Gastrocnemius medialis (tissue), 4 donors: ENCODE measurements around the gene RNF144A. TPM values are rescaled to one million over a fixed set of nuclear protein-coding genes. Genes with fewer than 3 reads are reported as not detected.

ENCODE experiments used
- ATAC-seq, 2 donors: fragments of 150-250 bp; one replicate each; pipeline ENCODE4 v1.9.1; 2016
- DNase-seq, 2 donors: peaks; one replicate each; pipeline ENCODE4 v3.0.0-alpha.2; 2019
- H3K27ac ChIP-seq, 4 donors: fragments of 200-600 bp; sonication (generic); 1 replicate in 1 of 4; 2 replicates in 3 of 4; pipeline ENCODE4 v1.5.1; 2016 to 2018; ENCODE audit warnings: mild to moderate bottlenecking in 2 of 4, moderate library complexity in 1 of 4
- H3K27me3 ChIP-seq, 3 donors: fragments of 200-600 bp; sonication (generic) in 2 of 3; 1 replicate in 1 of 3; 2 replicates in 2 of 3; pipeline versions ENCODE4 v1.5.1 to v1.6.0; 2016 to 2019; ENCODE audit warnings: mild to moderate bottlenecking in 1 of 3, moderate library complexity in 1 of 3
- H3K36me3 ChIP-seq, 2 donors: fragments of 200-600 bp; sonication (generic) in 1 of 2; one replicate each; pipeline ENCODE4 v1.5.1; 2017 to 2018
- H3K4me1 ChIP-seq, 2 donors: fragments of 200-600 bp; sonication (generic) in 1 of 2; one replicate each; pipeline ENCODE4 v1.5.1; 2016 to 2017; ENCODE audit warnings: mild to moderate bottlenecking in 2 of 2
- H3K4me3 ChIP-seq, 4 donors: fragments of 200-600 bp; sonication (generic) in 3 of 4; 1 replicate in 1 of 4; 2 replicates in 3 of 4; pipeline ENCODE4 v1.5.1; 2016 to 2019; ENCODE audit warnings: mild to moderate bottlenecking in 2 of 4
- H3K9me3 ChIP-seq, 3 donors: fragments of 200-600 bp; sonication (generic) in 2 of 3; 1 replicate in 1 of 3; 2 replicates in 2 of 3; pipeline ENCODE4 v1.5.1; 2016 to 2019
- POLR2A ChIP-seq, 2 donors: fragments of 450-650 bp; IDR thresholded peaks; one replicate each; pipeline ENCODE4 v1.6.1; 2017; ENCODE audit warnings: antibody characterized with exemption in 2 of 2, mild to moderate bottlenecking in 2 of 2, moderate library complexity in 2 of 2
- in situ Hi-C, 4 donors: fragments of 200-750 bp; cut with MboI; loops; one replicate each; pipeline versions ENCODE4 v1.15.0 to v1.8.0; 2017; ENCODE audit warnings: low sequenced_read_pairs in 4 of 4
- intact Hi-C: fragments of 100-400 bp; cut with DNase I; formaldehyde crosslinking; loops from one replicate; pipeline ENCODE4 v1.15.1; 2023; ENCODE audit warnings: low total_unique reads
- total RNA-seq, 4 donors: library from RNA; depleted of rRNA; stranded (reverse); fragments of >200 nt; gene quantifications; one replicate each; pipeline versions ENCODE4 v1.1.0 to v1.2.3, GENCODE V29; 2016
- TF ChIP-seq, protein P1 (sequence below), 5 experiments: fragments of 450-650 bp in 3 of 5; fragments of 200-600 bp in 2 of 5; sonication (generic) in 2 of 5; IDR thresholded peaks in 4 of 5; conservative IDR thresholded peaks in 1 of 5; 1 replicate in 4 of 5; 2 replicates in 1 of 5; pipeline ENCODE4 v1.5.1; 2016 to 2019; ENCODE audit warnings: antibody characterized with exemption in 5 of 5, mild to moderate bottlenecking in 3 of 5, moderate library complexity in 3 of 5

The RNF144A gene
- total RNA-seq, 4 donors from 2014 or later = 4.9 to 16.2 (median 10.2) TPM

DNA sequence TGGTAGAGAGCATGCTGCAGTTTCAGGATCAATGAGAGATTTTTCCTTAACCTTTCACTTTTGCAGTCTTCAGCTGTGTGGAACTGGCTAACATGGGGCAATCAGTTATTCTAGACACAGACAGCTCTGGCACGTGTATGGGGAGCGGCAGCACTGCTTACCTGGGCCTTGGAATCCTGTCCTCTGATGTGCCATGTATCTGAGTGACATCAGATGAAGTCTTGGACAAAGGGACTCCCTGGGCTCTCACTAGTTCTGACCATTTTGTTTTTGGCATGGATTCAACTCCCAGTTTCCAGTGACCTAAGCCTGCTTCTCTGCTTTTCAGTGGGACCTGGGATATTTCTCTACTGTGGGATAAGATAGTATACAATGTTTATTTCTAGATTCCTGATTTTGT, 54.3 kb downstream of the RNF144A start:
- Histone ChIP-seq H3K36me3 (no peaks in the 10 kb centered on the region), H3K4me1 (peaks cover 20 to 31% of the 10 kb centered on the region in 2 donors), H3K4me3 (no peak overlapping the region), H3K27ac (no peak overlapping the region), H3K9me3 (no peaks in the 10 kb centered on the region), H3K27me3 (no peaks in the 10 kb centered on the region)
- no peak for TF ChIP-seq POLR2A (IDR thresholded peaks at IDR 0.05)
- TF ChIP-seq, protein P1, sequence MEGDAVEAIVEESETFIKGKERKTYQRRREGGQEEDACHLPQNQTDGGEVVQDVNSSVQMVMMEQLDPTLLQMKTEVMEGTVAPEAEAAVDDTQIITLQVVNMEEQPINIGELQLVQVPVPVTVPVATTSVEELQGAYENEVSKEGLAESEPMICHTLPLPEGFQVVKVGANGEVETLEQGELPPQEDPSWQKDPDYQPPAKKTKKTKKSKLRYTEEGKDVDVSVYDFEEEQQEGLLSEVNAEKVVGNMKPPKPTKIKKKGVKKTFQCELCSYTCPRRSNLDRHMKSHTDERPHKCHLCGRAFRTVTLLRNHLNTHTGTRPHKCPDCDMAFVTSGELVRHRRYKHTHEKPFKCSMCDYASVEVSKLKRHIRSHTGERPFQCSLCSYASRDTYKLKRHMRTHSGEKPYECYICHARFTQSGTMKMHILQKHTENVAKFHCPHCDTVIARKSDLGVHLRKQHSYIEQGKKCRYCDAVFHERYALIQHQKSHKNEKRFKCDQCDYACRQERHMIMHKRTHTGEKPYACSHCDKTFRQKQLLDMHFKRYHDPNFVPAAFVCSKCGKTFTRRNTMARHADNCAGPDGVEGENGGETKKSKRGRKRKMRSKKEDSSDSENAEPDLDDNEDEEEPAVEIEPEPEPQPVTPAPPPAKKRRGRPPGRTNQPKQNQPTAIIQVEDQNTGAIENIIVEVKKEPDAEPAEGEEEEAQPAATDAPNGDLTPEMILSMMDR (IDR thresholded peaks at IDR 0.05 in 4 of 5, conservative IDR thresholded peaks at IDR 0.05 in 1 of 5) = no peak
- in situ Hi-C loops = no loop called here
- ATAC-seq (no peak), DNase-seq (no peak)
- intact Hi-C loops = no loop called here

DNA sequence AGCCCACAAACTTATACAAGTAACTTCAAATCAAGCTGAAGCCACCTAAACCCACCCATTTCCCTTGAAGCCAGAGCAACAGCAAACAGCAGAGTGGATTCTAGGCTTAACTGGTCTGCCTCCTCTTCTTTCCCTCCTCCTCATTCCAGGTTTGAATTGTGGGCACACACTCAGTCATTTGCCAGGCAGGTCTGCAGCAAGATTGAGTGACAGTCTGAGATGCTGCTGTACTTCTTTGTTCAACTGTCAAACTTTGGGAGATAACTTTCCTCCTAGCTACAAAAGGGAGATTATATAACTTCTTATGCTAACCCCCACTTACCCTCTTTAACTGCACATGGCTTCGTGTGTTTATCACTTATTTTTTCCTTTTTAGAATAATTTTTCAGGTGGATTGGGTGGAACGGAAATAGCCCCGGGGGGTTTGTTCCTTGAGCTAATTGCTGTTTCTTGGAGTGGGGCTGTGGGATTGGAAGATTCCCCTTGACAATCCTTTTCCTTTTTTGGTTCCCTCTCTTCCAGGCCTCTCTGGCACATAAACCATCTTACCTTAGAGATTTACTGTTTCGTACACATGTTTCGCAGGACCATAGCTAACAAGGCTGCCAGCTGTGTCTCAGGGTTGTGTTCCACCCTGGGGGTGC, 55.0 kb downstream of the RNF144A start:
- in situ Hi-C loops = no loop called here
- intact Hi-C loops = no loop called here
- Histone ChIP-seq H3K27ac (no peak overlapping the region), H3K9me3 (no peaks in the 10 kb centered on the region), H3K4me3 (no peak overlapping the region), H3K27me3 (no peaks in the 10 kb centered on the region), H3K36me3 (no peaks in the 10 kb centered on the region), H3K4me1 (peaks cover 18 to 29% of the 10 kb centered on the region in 2 donors)
- ATAC-seq (no peak), DNase-seq (no peak)
- no peak for TF ChIP-seq POLR2A (IDR thresholded peaks at IDR 0.05)
- TF ChIP-seq, protein P1 (IDR thresholded peaks at IDR 0.05 in 4 of 5, conservative IDR thresholded peaks at IDR 0.05 in 1 of 5) = no peak

DNA sequence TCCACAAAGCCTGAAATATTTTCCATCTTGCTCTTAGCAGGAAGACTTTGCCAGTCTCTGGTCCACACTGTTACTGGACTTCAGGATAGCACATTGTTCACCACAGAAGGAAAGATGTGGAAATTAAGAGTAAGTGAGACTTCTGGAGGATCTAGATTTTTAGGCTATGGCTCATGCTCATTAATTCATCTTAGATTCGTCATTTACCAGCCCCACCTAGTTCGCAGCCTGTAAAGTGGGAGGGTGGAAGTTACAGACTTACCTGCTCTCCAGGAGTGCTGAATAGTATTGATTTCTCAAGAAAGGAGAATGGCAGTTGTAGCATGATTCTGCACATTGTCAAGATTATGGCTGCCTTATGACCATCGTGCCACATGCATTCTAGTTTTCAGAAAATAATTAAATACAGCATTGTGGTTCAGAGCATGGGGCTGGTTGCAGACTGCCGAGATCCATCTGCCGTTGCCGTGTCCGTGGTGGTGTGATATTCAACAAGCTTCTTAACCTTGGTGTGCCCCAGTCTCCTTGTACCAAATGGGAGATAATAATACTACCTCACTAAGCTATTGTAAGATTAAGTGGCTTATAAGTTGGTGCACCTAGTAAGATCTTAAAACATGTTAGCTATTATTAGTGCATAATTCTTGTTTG, 56.8 kb downstream of the RNF144A start:
- no peaks in the 10 kb centered on the region for H3K36me3 ChIP-seq
- DNase-seq (no peak), ATAC-seq (no peak)
- peaks cover 13 to 30% of the 10 kb centered on the region in 2 donors for H3K4me1 ChIP-seq
- in situ Hi-C loops = no loop called here
- H3K27ac ChIP-seq = no peak overlapping the region
- TF ChIP-seq POLR2A (IDR thresholded peaks at IDR 0.05) = no peak
- TF ChIP-seq, protein P1 (IDR thresholded peaks at IDR 0.05 in 4 of 5, conservative IDR thresholded peaks at IDR 0.05 in 1 of 5) = no peak
- no peak overlapping the region for H3K4me3 ChIP-seq
- intact Hi-C loops = no loop called here
- H3K27me3 ChIP-seq = no peaks in the 10 kb centered on the region
- no peaks in the 10 kb centered on the region for H3K9me3 ChIP-seq

DNA sequence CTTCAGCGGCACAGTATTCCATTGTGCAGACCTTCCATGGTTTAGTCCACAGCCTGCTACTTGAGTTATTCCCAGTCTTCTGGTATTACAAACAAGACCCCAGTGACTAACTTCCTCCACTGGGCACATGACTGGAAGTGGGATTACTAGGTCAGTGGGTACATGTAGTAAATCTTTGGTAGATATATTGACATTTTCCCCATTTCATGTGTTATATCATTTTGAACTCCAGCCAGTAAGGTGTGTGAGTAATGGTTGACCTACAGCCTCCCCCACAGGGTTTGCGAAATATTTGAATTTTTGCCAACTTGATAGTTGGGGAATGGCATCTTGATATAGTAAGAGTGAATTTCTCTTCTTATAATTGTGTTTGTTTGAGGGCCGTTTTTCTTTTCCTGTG, 58.8 kb downstream of the RNF144A start:
- Histone ChIP-seq H3K4me3 (no peak overlapping the region), H3K27me3 (no peaks in the 10 kb centered on the region), H3K4me1 (peaks cover 13 to 30% of the 10 kb centered on the region in 2 donors), H3K27ac (no peak overlapping the region), H3K36me3 (no peaks in the 10 kb centered on the region), H3K9me3 (no peaks in the 10 kb centered on the region)
- intact Hi-C loops (loop anchor here (5.0 kb wide), 1 partner anchor 54 kb away; no protein-coding TSS in a partner anchor), in situ Hi-C loops (no loop called here)
- ATAC-seq (no peak), DNase-seq (no peak)
- TF ChIP-seq POLR2A (IDR thresholded peaks at IDR 0.05) = no peak
- TF ChIP-seq, protein P1 (IDR thresholded peaks at IDR 0.05 in 4 of 5, conservative IDR thresholded peaks at IDR 0.05 in 1 of 5) = no peak
